Measurements from ENCODE around the gene TMEM255B. TPM values are rescaled to one million over a fixed set of nuclear protein-coding genes. Genes with fewer than 3 reads are reported as not detected.

The TMEM255B gene
- total RNA-seq, 1 experiment from 2014 or later: 4.7 TPM

DNA sequence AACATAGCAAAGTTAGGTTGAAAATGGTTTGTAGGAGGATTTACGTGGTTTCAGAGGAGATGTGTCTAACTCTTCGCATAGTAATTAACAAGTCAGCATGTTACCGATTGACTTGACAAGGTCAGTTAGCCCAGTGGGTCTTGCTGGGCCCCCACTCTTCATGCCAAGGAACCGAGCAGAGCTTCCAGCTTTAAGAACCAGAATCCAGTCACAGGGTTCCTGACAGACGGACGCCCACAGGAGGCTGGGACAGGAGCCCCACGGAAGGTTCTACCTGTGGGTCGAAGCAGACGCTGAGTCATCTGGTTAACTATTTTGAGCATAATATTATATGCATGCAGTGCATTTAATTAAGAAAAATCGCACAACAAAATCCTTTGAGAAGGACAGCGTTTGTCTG is 3.5 kb downstream of the TMEM255B start:
- no peaks in the 10 kb centered on the region for H3K9me3 Mint-ChIP-seq
- POLR2A ChIA-PET: no interaction called here
- no peak overlapping the region for H3K27ac Mint-ChIP-seq
- CTCF ChIA-PET: no interaction called here
- ATAC-seq (no peak), DNase-seq (ENCODE audit: low spot score) (no peak)
- H3K4me1 Mint-ChIP-seq: peaks cover 31% of the 10 kb centered on the region
- no peaks in the 10 kb centered on the region for H3K36me3 Mint-ChIP-seq
- peaks cover 37% of the 10 kb centered on the region for H3K27me3 Mint-ChIP-seq (ENCODE audit: low read depth)
- TF ChIP-seq, protein P1, sequence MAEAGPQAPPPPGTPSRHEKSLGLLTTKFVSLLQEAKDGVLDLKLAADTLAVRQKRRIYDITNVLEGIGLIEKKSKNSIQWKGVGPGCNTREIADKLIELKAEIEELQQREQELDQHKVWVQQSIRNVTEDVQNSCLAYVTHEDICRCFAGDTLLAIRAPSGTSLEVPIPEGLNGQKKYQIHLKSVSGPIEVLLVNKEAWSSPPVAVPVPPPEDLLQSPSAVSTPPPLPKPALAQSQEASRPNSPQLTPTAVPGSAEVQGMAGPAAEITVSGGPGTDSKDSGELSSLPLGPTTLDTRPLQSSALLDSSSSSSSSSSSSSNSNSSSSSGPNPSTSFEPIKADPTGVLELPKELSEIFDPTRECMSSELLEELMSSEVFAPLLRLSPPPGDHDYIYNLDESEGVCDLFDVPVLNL (CRISPR knock-in tag; IDR thresholded peaks at IDR 0.05; ENCODE audit: borderline replicate concordance, low read depth): no peak
- TF ChIP-seq, protein P2, sequence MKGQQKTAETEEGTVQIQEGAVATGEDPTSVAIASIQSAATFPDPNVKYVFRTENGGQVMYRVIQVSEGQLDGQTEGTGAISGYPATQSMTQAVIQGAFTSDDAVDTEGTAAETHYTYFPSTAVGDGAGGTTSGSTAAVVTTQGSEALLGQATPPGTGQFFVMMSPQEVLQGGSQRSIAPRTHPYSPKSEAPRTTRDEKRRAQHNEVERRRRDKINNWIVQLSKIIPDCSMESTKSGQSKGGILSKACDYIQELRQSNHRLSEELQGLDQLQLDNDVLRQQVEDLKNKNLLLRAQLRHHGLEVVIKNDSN (CRISPR knock-in tag; IDR thresholded peaks at IDR 0.05): no peak
- TF ChIP-seq PRRX2 (CRISPR knock-in tag; IDR thresholded peaks at IDR 0.05): no peak
- TF ChIP-seq CREM (CRISPR knock-in tag; IDR thresholded peaks at IDR 0.05): no peak
- TF ChIP-seq TEAD4 (CRISPR knock-in tag; IDR thresholded peaks at IDR 0.05): no peak
- TF ChIP-seq FOXP4 (CRISPR knock-in tag; IDR thresholded peaks at IDR 0.05): no peak
- no peak for TF ChIP-seq IRF2 (CRISPR knock-in tag; IDR thresholded peaks at IDR 0.05; ENCODE audit: borderline replicate concordance, low read depth)
- TF ChIP-seq, protein P3, sequence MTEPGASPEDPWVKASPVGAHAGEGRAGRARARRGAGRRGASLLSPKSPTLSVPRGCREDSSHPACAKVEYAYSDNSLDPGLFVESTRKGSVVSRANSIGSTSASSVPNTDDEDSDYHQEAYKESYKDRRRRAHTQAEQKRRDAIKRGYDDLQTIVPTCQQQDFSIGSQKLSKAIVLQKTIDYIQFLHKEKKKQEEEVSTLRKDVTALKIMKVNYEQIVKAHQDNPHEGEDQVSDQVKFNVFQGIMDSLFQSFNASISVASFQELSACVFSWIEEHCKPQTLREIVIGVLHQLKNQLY (CRISPR knock-in tag; IDR thresholded peaks at IDR 0.05): no peak
- no peak for TF ChIP-seq MAX (CRISPR knock-in tag; IDR thresholded peaks at IDR 0.05)
- TF ChIP-seq, protein P4, sequence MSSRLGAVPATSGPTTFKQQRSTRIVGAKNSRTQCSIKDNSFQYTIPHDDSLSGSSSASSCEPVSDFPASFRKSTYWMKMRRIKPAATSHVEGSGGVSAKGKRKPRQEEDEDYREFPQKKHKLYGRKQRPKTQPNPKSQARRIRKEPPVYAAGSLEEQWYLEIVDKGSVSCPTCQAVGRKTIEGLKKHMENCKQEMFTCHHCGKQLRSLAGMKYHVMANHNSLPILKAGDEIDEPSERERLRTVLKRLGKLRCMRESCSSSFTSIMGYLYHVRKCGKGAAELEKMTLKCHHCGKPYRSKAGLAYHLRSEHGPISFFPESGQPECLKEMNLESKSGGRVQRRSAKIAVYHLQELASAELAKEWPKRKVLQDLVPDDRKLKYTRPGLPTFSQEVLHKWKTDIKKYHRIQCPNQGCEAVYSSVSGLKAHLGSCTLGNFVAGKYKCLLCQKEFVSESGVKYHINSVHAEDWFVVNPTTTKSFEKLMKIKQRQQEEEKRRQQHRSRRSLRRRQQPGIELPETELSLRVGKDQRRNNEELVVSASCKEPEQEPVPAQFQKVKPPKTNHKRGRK (CRISPR knock-in tag; IDR thresholded peaks at IDR 0.05; ENCODE audit: borderline replicate concordance): no peak
- no peak for TF ChIP-seq NR3C1 (CRISPR knock-in tag; conservative IDR thresholded peaks at IDR 0.05; ENCODE audit: low read depth)
- TF ChIP-seq ELF4 (CRISPR knock-in tag; IDR thresholded peaks at IDR 0.05; ENCODE audit: low read depth): no peak
- TF ChIP-seq FOXP1 (CRISPR knock-in tag; IDR thresholded peaks at IDR 0.05; ENCODE audit: borderline replicate concordance): no peak
- no peak for TF ChIP-seq PREB (CRISPR knock-in tag; IDR thresholded peaks at IDR 0.05; ENCODE audit: borderline replicate concordance)
- TF ChIP-seq USF2 (CRISPR knock-in tag; IDR thresholded peaks at IDR 0.05): no peak
- no peak for TF ChIP-seq ATF1 (CRISPR knock-in tag; IDR thresholded peaks at IDR 0.05)
- no peak for TF ChIP-seq HMGA2 (CRISPR knock-in tag; IDR thresholded peaks at IDR 0.05)
- no peak for TF ChIP-seq ZBTB21 (CRISPR knock-in tag; IDR thresholded peaks at IDR 0.05; ENCODE audit: borderline replicate concordance)
- TF ChIP-seq, protein P5, sequence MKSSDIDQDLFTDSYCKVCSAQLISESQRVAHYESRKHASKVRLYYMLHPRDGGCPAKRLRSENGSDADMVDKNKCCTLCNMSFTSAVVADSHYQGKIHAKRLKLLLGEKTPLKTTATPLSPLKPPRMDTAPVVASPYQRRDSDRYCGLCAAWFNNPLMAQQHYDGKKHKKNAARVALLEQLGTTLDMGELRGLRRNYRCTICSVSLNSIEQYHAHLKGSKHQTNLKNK (CRISPR knock-in tag; IDR thresholded peaks at IDR 0.05): no peak
- TF ChIP-seq ARID4B (CRISPR knock-in tag; IDR thresholded peaks at IDR 0.05; ENCODE audit: borderline replicate concordance): no peak
- H3K4me3 Mint-ChIP-seq: no peak overlapping the region
